HG03135 (cell line): ENCODE data around the gene CEBPA.

Source experiments
- ATAC-seq: cut with Tn5 transposase; IDR thresholded peaks from one replicate; pipeline ENCODE4 v1.9.1; 2021; ENCODE audit warnings: mild to moderate bottlenecking, moderate library complexity; ENCODE audit not compliant: unreplicated experiment

The CEBPA gene

GRCh38 chr19:33302175-33302973 is at the start of gene CEBPA:
Gene CEBPA, minus strand, starts transcription at chr19:33302534. Its CDS starts 120 bp downstream, at chr19:33302414.
- ATAC-seq = peak; percentile 76

- no peak for ATAC-seq
Observed at GRCh38 chr19:33350538-33351309, 48.4 kb upstream of the CEBPA start.

- no peak for ATAC-seq
Observed at GRCh38 chr19:33349319-33350289, 47.3 kb upstream of the CEBPA start.

- ATAC-seq = no peak
Observed at GRCh38 chr19:33348301-33349010, 46.1 kb upstream of the CEBPA start.

- ATAC-seq = no peak
Observed at GRCh38 chr19:33347300-33347699, 45.0 kb upstream of the CEBPA start.

GRCh38 chr19:33346665-33347064 is 44.3 kb upstream of the CEBPA start:
- ATAC-seq = no peak

- no peak for ATAC-seq
Observed at GRCh38 chr19:33345163-33345562, 42.8 kb upstream of the CEBPA start.

GRCh38 chr19:33344573-33344925 is 42.2 kb upstream of the CEBPA start:
- no peak for ATAC-seq

- ATAC-seq = no peak
Observed at GRCh38 chr19:33343859-33344572, 41.7 kb upstream of the CEBPA start.

- no peak for ATAC-seq
Observed at GRCh38 chr19:33343301-33343700, 41.0 kb upstream of the CEBPA start.

GRCh38 chr19:33340991-33341390 is 38.7 kb upstream of the CEBPA start:
- no peak for ATAC-seq

- no peak for ATAC-seq
Observed at GRCh38 chr19:33339016-33339984, 37.0 kb upstream of the CEBPA start.

- ATAC-seq = no peak
Observed at GRCh38 chr19:33335446-33335845, 33.1 kb upstream of the CEBPA start.

- no peak for ATAC-seq
Observed at GRCh38 chr19:33334271-33334670, 31.9 kb upstream of the CEBPA start.

- no peak for ATAC-seq
Observed at GRCh38 chr19:33333642-33334041, 31.3 kb upstream of the CEBPA start.

GRCh38 chr19:33333151-33333550 is 30.8 kb upstream of the CEBPA start:
- ATAC-seq = no peak

GRCh38 chr19:33332248-33332647 is 29.9 kb upstream of the CEBPA start:
- ATAC-seq = no peak

- no peak for ATAC-seq
Observed at GRCh38 chr19:33329736-33330135, 27.4 kb upstream of the CEBPA start.

GRCh38 chr19:33329060-33329459 is 26.7 kb upstream of the CEBPA start:
- no peak for ATAC-seq
